ENCODE data around the gene CHRM1.

DNA sequence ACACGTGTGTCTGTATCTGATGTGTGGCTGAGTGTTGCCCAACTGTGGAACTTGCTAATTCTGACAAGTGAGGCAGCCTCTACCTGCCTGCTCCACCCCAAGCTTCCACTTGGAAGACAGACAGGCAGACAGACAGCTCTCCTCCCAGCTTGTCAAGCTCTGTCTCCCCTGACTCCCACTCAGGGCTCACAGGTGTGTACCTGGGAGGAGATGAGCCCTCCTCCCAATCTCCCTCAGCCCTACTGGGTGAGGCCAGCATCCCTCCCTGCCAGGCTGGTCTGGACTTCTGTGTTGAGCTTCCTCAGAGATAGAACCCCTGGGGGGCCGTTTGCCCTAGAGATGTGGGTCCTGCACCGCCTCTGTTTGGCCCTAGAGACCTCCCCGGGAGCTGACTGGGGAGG, 1.0 kb upstream of the CHRM1 start:
- TF ChIP-seq POLR2A (IDR thresholded peaks at IDR 0.05): no peak
- TF ChIP-seq, protein P1, sequence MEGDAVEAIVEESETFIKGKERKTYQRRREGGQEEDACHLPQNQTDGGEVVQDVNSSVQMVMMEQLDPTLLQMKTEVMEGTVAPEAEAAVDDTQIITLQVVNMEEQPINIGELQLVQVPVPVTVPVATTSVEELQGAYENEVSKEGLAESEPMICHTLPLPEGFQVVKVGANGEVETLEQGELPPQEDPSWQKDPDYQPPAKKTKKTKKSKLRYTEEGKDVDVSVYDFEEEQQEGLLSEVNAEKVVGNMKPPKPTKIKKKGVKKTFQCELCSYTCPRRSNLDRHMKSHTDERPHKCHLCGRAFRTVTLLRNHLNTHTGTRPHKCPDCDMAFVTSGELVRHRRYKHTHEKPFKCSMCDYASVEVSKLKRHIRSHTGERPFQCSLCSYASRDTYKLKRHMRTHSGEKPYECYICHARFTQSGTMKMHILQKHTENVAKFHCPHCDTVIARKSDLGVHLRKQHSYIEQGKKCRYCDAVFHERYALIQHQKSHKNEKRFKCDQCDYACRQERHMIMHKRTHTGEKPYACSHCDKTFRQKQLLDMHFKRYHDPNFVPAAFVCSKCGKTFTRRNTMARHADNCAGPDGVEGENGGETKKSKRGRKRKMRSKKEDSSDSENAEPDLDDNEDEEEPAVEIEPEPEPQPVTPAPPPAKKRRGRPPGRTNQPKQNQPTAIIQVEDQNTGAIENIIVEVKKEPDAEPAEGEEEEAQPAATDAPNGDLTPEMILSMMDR (IDR thresholded peaks at IDR 0.05): no peak

Data from thyroid gland (tissue), 4 donors.